DOHH2 (cell line): ENCODE measurements around the gene CPEB1.
"Not testable (repeated sequence)": the region's sequence is repeated elsewhere in the genome, so short reads cannot be mapped to it uniquely, and the experiment has no call there.

Experiments used
- H3F3A ChIP-seq: fragments of 200-600 bp; sonication (generic), shearing (Covaris generic); 2 replicates; pipeline ENCODE4 v1.6.0; 2016; ENCODE audit warnings: antibody characterized with exemption, mild to moderate bottlenecking; ENCODE audit not compliant: control insufficient read depth, insufficient read depth
- H3K27ac ChIP-seq: fragments of 200-600 bp; sonication (generic); 2 replicates; pipeline ENCODE4 v1.5.1; 2014; ENCODE audit warnings: low read depth, mild to moderate bottlenecking, low read length, moderate library complexity
- H3K27me3 ChIP-seq: fragments of 200-600 bp; sonication (generic); 2 replicates; pipeline ENCODE4 v1.6.1; 2014; ENCODE audit warnings: mild to moderate bottlenecking, low read length, mixed read lengths; ENCODE audit not compliant: control insufficient read depth
- H3K36me3 ChIP-seq: fragments of 200-600 bp; sonication (generic); 2 replicates; pipeline ENCODE4 v1.6.1; 2014; ENCODE audit warnings: mild to moderate bottlenecking, low read length, moderate library complexity, mixed read lengths; ENCODE audit not compliant: control insufficient read depth
- H3K4me1 ChIP-seq: fragments of 200-600 bp; sonication (generic); 2 replicates; pipeline ENCODE4 v1.6.1; 2014; ENCODE audit warnings: mild to moderate bottlenecking, low read length, mixed read lengths; ENCODE audit not compliant: control insufficient read depth
- H3K4me2 ChIP-seq: fragments of 200-600 bp; sonication (generic); 2 replicates; pipeline ENCODE4 v1.6.0; 2014; ENCODE audit warnings: mild to moderate bottlenecking, low read length, moderate library complexity
- H3K4me3 ChIP-seq: fragments of 200-600 bp; sonication (generic); 2 replicates; pipeline ENCODE4 v1.5.1; 2014; ENCODE audit warnings: mild to moderate bottlenecking, low read length, mixed read lengths
- H3K79me2 ChIP-seq: fragments of 200-600 bp; sonication (generic); 2 replicates; pipeline ENCODE4 v1.6.1; 2014; ENCODE audit warnings: mild to moderate bottlenecking, low read length, mixed read lengths; ENCODE audit not compliant: control insufficient read depth
- H3K9me2 ChIP-seq: fragments of 200-600 bp; sonication (generic); replicated peaks from 2 replicates; pipeline ENCODE4 v1.6.1; 2014; ENCODE audit warnings: mild to moderate bottlenecking, low read length, mixed read lengths; ENCODE audit not compliant: control insufficient read depth
- H3K9me3 ChIP-seq: fragments of 200-600 bp; sonication (generic); 2 replicates; pipeline ENCODE4 v1.6.1; 2014; ENCODE audit warnings: antibody characterized with exemption, low read length, mixed read lengths; ENCODE audit not compliant: control insufficient read depth, insufficient read depth
- H4K20me1 ChIP-seq: fragments of 200-600 bp; sonication (generic); 2 replicates; pipeline ENCODE4 v1.6.0; 2014; ENCODE audit warnings: low read depth, mild to moderate bottlenecking, antibody characterized with exemption, low read length, moderate library complexity; ENCODE audit not compliant: control insufficient read depth, insufficient read depth
- CTCF ChIP-seq: fragments of 200-600 bp; sonication (generic); IDR thresholded peaks from one replicate; pipeline ENCODE4 v1.5.1; 2014; ENCODE audit warnings: antibody characterized with exemption, mild to moderate bottlenecking, low read depth, low read length; ENCODE audit not compliant: poor library complexity, severe bottlenecking
- EZH2phosphoT487 ChIP-seq: fragments of 200-600 bp; sonication (generic); IDR thresholded peaks from 2 replicates; pipeline ENCODE4 v1.6.1; 2017; ENCODE audit warnings: borderline replicate concordance, mild to moderate bottlenecking, antibody characterized with exemption, low read length, moderate library complexity, mixed read lengths

Gene CPEB1

GRCh38 chr15:82647835-82648256 lies 683 bp upstream of the CPEB1 start:
- Histone ChIP-seq H3K4me3 (peak overlapping the region; percentile 56), H4K20me1 (no peaks in the 10 kb centered on the region), H3K27me3 (peaks cover 2% of the 10 kb centered on the region; the same call in 1 of the 2 replicates), H3K79me2 (no peaks in the 10 kb centered on the region), H3K27ac (no peak overlapping the region), H3K9me2 (no peaks in the 10 kb centered on the region), H3K9me3 (no peaks in the 10 kb centered on the region), H3K4me2 (peak overlapping the region; percentile 45), H3K36me3 (no peaks in the 10 kb centered on the region), H3F3A (no peaks in the 10 kb centered on the region), H3K4me1 (no peaks in the 10 kb centered on the region)
- TF ChIP-seq CTCF (no peak), EZH2phosphoT487 (no peak)

- TF ChIP-seq EZH2phosphoT487, result no peak
- TF ChIP-seq CTCF, result no peak
- Histone ChIP-seq H3K27ac (no peak overlapping the region), H3K4me2 (no peak overlapping the region), H3K27me3 (peaks cover 10% of the 10 kb centered on the region), H3K9me3 (no peaks in the 10 kb centered on the region), H4K20me1 (no peaks in the 10 kb centered on the region), H3K79me2 (no peaks in the 10 kb centered on the region), H3K36me3 (no peaks in the 10 kb centered on the region), H3K9me2 (no peaks in the 10 kb centered on the region), H3F3A (no peaks in the 10 kb centered on the region), H3K4me3 (no peak overlapping the region), H3K4me1 (no peaks in the 10 kb centered on the region)
Observed at GRCh38 chr15:82646250-82647044, 716 bp downstream of the CPEB1 start.

- H4K20me1 ChIP-seq, H3K4me2 ChIP-seq, H3K9me3 ChIP-seq, H3F3A ChIP-seq, H3K79me2 ChIP-seq, H3K4me3 ChIP-seq, H3K27ac ChIP-seq, H3K36me3 ChIP-seq, H3K9me2 ChIP-seq, H3K4me1 ChIP-seq: not testable (repeated sequence)
- peaks cover 22% of the 10 kb centered on the region for H3K27me3 ChIP-seq
Observed at GRCh38 chr15:82644967-82645852, 2.0 kb downstream of the CPEB1 start.

GRCh38 chr15:82643992-82644391 lies 3.2 kb downstream of the CPEB1 start:
- no peaks in the 10 kb centered on the region for H3K9me2 ChIP-seq
- H3K9me3 ChIP-seq, result no peaks in the 10 kb centered on the region
- no peak overlapping the region for H3K27ac ChIP-seq
- H3K36me3 ChIP-seq, result no peaks in the 10 kb centered on the region
- no peak overlapping the region for H3K4me2 ChIP-seq
- no peak overlapping the region for H3K4me3 ChIP-seq
- no peaks in the 10 kb centered on the region for H3K79me2 ChIP-seq
- H4K20me1 ChIP-seq, result no peaks in the 10 kb centered on the region
- no peaks in the 10 kb centered on the region for H3F3A ChIP-seq
- no peak for TF ChIP-seq EZH2phosphoT487
- no peak for TF ChIP-seq CTCF
- no peaks in the 10 kb centered on the region for H3K4me1 ChIP-seq
- peaks cover 26% of the 10 kb centered on the region for H3K27me3 ChIP-seq
